HL-60 (cell line): ENCODE measurements around the gene TBXAS1.

Experiments used
- DNase-seq, 2 experiments: peaks; one replicate each; pipeline ENCODE4 v3.0.0-alpha.2; 2010 to 2020; ENCODE audit warnings: low read depth in 1 of 2, low spot score in 1 of 2
- H3K27ac ChIP-seq: fragments of 250-450 bp; sonication (Bioruptor Pico); replicated peaks from 2 replicates; pipeline ENCODE4 v1.5.1; 2020; ENCODE audit warnings: mild to moderate bottlenecking, moderate library complexity
- H3K27me3 ChIP-seq: fragments of 250-450 bp; sonication (Bioruptor Pico); 2 replicates; pipeline ENCODE4 v1.5.1; 2021; ENCODE audit warnings: mild to moderate bottlenecking, moderate library complexity; ENCODE audit not compliant: insufficient read depth, poor library complexity, severe bottlenecking
- H3K4me3 ChIP-seq: replicated peaks from 2 replicates; pipeline ENCODE4 v1.5.1; 2011; ENCODE audit warnings: mild to moderate bottlenecking, control low read depth, low read length; ENCODE audit not compliant: insufficient read depth
- GABPA ChIP-seq: IDR thresholded peaks from 2 replicates; pipeline ENCODE4 v1.6.1; 2012; ENCODE audit warnings: low read depth
- POLR2AphosphoS5 ChIP-seq: IDR thresholded peaks from 2 replicates; pipeline ENCODE4 v1.6.1; 2012; ENCODE audit warnings: low read depth
- SPI1 ChIP-seq: IDR thresholded peaks from 2 replicates; pipeline ENCODE4 v1.6.1; 2012; ENCODE audit warnings: low read depth, mild to moderate bottlenecking, borderline replicate concordance
- TF ChIP-seq, protein P1 (sequence below): IDR thresholded peaks from one replicate; pipeline ENCODE4 v1.5.1; 2011; ENCODE audit warnings: low read length, control low read depth, inconsistent platforms; ENCODE audit not compliant: insufficient read depth
- TF ChIP-seq, protein P2 (sequence below): IDR thresholded peaks from 2 replicates; pipeline ENCODE4 v1.6.1; 2012; ENCODE audit warnings: low read depth; ENCODE audit not compliant: insufficient replicate concordance

TBXAS1 gene

DNA sequence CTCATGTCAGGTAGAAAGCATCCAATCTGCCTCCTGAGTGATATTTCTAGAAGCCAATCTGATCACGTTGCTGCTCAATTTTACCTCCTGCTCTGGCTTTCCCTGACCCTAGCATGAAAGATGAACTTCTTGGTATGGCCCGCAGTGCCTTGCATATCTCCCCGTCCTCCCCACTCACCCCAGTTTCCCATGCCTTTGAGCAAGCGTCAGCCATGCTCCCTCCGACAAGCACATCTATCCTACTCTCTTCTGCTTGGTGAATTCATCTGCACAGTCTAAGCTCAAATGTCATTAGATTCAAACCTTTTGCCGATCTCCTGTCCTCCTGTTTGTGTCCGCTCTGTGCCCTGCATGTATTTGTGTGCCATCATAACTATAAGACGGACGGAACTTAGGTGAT is 6.2 kb upstream of the TBXAS1 start:
- H3K4me3 ChIP-seq = no peak overlapping the region
- no peak for DNase-seq
- no peak for TF ChIP-seq POLR2AphosphoS5
- TF ChIP-seq, protein P1, sequence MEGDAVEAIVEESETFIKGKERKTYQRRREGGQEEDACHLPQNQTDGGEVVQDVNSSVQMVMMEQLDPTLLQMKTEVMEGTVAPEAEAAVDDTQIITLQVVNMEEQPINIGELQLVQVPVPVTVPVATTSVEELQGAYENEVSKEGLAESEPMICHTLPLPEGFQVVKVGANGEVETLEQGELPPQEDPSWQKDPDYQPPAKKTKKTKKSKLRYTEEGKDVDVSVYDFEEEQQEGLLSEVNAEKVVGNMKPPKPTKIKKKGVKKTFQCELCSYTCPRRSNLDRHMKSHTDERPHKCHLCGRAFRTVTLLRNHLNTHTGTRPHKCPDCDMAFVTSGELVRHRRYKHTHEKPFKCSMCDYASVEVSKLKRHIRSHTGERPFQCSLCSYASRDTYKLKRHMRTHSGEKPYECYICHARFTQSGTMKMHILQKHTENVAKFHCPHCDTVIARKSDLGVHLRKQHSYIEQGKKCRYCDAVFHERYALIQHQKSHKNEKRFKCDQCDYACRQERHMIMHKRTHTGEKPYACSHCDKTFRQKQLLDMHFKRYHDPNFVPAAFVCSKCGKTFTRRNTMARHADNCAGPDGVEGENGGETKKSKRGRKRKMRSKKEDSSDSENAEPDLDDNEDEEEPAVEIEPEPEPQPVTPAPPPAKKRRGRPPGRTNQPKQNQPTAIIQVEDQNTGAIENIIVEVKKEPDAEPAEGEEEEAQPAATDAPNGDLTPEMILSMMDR = no peak
- no peaks in the 10 kb centered on the region for H3K27me3 ChIP-seq
- H3K27ac ChIP-seq = no peak overlapping the region

DNA sequence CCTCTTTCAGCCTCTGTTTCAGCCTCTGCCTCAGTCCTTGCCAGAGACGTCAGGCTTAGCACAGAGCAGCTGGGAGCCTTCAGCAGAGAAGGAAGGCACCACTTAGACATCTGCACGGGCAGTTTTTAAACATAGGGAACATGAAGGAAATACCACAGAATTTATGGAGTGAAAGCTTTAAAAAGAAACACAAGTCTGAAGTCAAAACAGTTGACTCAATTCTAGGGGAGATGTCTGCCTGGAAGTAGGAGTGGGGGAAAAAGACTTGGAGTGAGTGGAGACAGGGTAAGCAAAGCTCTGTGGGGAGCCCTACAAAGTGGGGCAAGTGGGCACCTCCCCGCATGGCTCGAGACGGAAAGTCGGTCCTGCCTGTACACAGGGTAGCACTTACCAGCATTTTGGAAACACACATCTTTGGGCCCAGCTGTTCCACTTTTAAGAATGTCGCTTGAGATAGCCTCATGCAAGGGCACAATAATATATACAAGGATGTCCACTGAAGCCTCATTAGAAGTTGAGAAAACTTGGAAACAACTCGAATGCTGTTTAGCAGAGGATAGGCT is 5.0 kb upstream of the TBXAS1 start:
- H3K27ac ChIP-seq = no peak overlapping the region
- TF ChIP-seq, protein P1 = no peak
- TF ChIP-seq, protein P2, sequence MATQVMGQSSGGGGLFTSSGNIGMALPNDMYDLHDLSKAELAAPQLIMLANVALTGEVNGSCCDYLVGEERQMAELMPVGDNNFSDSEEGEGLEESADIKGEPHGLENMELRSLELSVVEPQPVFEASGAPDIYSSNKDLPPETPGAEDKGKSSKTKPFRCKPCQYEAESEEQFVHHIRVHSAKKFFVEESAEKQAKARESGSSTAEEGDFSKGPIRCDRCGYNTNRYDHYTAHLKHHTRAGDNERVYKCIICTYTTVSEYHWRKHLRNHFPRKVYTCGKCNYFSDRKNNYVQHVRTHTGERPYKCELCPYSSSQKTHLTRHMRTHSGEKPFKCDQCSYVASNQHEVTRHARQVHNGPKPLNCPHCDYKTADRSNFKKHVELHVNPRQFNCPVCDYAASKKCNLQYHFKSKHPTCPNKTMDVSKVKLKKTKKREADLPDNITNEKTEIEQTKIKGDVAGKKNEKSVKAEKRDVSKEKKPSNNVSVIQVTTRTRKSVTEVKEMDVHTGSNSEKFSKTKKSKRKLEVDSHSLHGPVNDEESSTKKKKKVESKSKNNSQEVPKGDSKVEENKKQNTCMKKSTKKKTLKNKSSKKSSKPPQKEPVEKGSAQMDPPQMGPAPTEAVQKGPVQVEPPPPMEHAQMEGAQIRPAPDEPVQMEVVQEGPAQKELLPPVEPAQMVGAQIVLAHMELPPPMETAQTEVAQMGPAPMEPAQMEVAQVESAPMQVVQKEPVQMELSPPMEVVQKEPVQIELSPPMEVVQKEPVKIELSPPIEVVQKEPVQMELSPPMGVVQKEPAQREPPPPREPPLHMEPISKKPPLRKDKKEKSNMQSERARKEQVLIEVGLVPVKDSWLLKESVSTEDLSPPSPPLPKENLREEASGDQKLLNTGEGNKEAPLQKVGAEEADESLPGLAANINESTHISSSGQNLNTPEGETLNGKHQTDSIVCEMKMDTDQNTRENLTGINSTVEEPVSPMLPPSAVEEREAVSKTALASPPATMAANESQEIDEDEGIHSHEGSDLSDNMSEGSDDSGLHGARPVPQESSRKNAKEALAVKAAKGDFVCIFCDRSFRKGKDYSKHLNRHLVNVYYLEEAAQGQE = no peak
- no peak for TF ChIP-seq GABPA
- no peak for TF ChIP-seq SPI1
- TF ChIP-seq POLR2AphosphoS5 = no peak
- DNase-seq = no peak
- H3K27me3 ChIP-seq = no peaks in the 10 kb centered on the region
- H3K4me3 ChIP-seq = no peak overlapping the region

DNA sequence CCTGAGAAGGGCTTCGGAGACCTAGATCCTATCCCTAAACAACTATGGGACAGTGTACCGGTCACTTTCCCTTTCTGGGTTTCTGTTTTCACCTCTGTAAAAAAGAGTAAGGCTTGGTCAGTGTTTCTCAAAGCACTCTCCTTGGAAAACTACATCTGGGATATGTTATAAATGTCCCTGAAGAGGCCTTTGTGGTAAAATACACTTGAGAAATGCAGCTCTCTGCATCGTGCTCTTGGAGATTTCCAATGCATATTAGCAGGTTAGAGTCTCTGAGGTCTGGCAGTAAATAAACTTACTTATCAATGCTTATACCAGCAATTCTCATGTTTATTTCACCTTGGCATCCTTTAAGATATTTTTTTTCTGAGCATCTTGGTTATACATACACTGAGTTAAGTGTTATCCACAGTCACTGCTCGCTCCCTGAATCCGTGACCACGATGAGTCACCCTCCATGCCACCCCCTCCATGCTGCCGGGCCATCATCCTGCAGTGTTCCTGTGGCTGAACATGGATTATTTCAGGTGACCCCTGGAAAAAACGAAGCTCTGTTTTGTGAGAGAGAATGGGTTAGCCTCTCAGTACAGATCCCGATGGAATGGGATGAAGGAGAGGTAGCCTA is 3.3 kb upstream of the TBXAS1 start:
- TF ChIP-seq, protein P1 = no peak
- TF ChIP-seq POLR2AphosphoS5 (no peak), SPI1 (no peak), GABPA (no peak)
- TF ChIP-seq, protein P2 = no peak
- Histone ChIP-seq H3K27ac (no peak overlapping the region), H3K27me3 (no peaks in the 10 kb centered on the region), H3K4me3 (no peak overlapping the region)
- no peak for DNase-seq

DNA sequence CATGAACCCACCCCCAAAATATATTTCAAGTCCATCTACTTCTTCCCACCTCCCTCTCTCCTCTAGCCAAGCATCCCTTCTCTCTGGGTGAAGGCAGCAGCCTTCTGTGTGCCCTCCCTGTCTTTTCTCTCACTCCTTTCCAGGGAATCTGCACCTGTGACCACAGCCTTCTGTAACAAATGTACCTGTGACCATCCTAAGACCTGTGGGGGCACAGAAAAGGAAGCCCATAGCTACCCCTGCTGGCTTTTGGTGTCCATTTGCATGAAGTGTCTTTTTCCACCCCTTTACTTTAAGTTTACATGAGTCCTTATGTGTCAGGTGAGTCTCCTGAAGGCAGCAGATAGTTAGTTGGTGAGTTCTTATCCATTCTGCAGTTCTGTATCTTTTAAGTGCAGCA is 2.0 kb upstream of the TBXAS1 start:
- TF ChIP-seq POLR2AphosphoS5 (no peak), SPI1 (no peak), GABPA (no peak)
- TF ChIP-seq, protein P2 = no peak
- TF ChIP-seq, protein P1 = no peak
- H3K4me3 ChIP-seq = no peak overlapping the region
- no peak overlapping the region for H3K27ac ChIP-seq
- no peak for DNase-seq
- no peaks in the 10 kb centered on the region for H3K27me3 ChIP-seq
